HS-5 (cell line): Measurements from ENCODE around the gene CLEC2L.
"Not testable (repeated sequence)": the region's sequence is repeated elsewhere in the genome, so short reads cannot be mapped to it uniquely, and the experiment has no call there.

Experiments used
- DNase-seq: peaks from one replicate; pipeline ENCODE4 v3.0.0-alpha.2; 2012; ENCODE audit warnings: low read depth

The CLEC2L gene

DNA sequence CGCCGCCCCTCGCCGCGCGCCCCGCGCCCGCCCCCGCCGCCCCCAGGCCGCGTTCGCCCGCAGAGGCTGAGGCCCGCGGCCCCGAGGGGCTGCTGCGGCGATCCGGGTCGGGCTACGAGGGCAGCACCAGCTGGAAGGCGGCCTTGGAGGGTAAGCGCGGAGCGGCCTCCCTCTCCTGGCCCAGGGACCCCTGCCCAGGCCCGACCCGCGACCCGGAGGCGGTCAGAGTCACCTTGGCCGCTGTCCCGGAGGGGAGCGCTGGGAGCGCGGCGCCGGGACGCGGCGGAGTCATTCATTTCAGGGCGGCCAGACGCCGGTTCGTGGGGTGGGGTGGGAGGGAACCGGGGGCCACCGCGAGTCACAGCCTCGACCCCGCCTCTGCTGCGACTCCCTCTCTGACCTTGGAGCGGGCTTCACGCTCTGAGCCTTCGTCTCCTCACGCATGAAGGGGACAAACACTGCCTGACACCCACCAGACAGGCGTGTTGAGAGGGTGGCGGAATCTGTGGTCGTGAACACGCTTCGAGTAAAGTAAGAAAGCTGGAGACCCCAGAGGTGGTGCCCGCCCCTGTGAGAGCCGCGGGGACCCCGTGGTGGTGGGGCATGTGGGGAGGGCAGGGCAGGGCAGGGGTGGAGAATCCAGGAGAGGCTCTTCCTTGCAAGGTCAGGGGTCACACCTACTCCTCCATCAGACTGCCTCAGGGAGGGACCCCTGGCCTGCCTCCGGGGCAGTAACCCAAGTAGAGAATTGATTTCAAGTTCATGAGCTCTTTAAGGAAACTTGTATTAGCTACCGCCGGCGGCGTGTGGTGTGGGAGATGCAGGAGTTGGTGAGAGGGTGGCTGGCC is 707 bp downstream of the CLEC2L start:
- no peak for DNase-seq

- DNase-seq = no peak
These were observed 1.8 kb downstream of the CLEC2L start for GRCh38 chr7:139525239-139525638.

DNA sequence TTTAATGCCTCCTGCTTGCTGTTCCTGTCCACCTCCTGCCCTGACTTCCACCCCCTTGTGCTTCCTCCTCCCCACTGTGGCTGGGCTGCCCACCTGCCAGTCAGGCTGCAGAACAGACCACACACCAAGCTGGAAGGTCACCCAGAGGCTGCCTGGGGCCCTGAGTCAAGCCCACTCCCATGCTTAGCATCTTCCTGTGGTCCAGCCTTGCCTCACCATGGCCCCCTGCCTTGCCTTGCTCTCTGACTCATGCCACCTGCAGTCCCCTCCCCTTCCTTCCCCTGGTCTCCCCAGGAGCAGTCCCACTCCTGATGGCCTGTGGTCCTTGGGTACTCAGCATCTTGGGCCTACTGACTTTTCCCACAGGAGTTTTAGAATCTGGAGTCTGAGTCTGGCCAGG is 2.3 kb downstream of the CLEC2L start:
- no peak for DNase-seq

- DNase-seq = peak; percentile 26
These were observed 3.4 kb downstream of the CLEC2L start for GRCh38 chr7:139526578-139527544.

- DNase-seq = no peak
These were observed 7.6 kb downstream of the CLEC2L start for GRCh38 chr7:139531094-139531493.

DNA sequence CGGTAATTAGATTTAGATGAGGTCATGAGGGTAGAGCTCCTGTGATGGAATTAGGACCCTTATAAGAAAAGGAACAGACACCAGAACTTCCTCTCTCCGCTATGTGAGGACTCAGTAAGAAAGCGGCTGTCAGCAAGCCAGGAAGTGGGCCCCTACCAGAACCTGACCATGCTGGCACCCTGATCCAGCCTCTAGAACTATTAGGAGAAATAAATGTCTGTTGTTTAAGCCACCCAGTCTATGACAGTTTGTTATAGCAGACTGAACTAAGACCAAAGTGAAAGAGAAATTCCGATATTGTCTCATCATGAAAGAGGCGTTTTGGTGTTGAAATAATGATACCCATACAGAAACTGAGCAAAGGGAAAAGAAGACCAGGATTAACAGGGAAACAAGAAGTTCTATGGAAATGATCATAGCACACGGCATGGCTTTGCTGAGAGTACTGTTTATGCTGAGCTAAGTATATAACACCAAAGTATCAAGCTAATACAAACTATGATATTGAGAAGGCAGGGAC is 9.2 kb downstream of the CLEC2L start:
- no peak for DNase-seq

- no peak for DNase-seq
These were observed 10.6 kb downstream of the CLEC2L start for GRCh38 chr7:139534096-139534495.

GRCh38 chr7:139534966-139535651 is 11.6 kb downstream of the CLEC2L start:
- no peak for DNase-seq

GRCh38 chr7:139536152-139536551 is 12.7 kb downstream of the CLEC2L start:
- DNase-seq = no peak

DNA sequence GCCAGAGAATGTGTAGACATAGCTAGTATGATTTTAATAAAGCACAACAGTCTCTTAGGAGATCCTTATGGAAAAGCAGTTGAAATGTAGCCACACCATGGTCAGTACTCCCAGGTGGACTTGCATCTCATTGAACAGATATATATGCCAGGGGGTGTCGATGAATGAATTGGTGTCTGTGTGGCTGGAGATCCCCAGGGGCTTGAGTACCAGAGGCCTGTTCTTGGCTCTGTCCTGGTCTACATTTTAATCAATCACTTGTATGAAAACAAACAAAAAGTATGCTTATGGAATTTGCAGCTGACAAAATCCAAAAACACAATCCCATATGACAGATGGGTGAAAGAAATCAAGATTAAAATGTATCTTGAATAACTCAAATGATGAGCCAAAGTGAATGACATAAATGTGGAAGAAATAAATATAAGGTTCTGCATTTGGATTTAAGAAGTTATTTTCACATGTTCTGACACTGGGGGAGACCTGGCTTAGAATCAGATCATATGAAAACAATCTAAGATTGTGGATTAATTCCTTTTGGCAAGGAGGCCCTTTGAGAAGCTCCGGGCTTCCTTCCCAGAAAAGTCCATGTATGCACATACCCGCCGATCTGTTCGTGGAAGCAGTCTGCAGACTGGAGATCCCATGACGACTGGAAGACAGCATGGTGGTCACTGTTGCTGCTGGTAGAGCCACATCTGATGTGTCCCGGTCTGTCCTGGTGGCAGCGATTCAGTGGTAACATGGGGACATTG is 15.6 kb downstream of the CLEC2L start:
- DNase-seq = no peak

- no peak for DNase-seq
These were observed 16.7 kb downstream of the CLEC2L start for GRCh38 chr7:139540203-139540602.

- DNase-seq = no peak
These were observed 18.3 kb downstream of the CLEC2L start for GRCh38 chr7:139541600-139542307.

DNA sequence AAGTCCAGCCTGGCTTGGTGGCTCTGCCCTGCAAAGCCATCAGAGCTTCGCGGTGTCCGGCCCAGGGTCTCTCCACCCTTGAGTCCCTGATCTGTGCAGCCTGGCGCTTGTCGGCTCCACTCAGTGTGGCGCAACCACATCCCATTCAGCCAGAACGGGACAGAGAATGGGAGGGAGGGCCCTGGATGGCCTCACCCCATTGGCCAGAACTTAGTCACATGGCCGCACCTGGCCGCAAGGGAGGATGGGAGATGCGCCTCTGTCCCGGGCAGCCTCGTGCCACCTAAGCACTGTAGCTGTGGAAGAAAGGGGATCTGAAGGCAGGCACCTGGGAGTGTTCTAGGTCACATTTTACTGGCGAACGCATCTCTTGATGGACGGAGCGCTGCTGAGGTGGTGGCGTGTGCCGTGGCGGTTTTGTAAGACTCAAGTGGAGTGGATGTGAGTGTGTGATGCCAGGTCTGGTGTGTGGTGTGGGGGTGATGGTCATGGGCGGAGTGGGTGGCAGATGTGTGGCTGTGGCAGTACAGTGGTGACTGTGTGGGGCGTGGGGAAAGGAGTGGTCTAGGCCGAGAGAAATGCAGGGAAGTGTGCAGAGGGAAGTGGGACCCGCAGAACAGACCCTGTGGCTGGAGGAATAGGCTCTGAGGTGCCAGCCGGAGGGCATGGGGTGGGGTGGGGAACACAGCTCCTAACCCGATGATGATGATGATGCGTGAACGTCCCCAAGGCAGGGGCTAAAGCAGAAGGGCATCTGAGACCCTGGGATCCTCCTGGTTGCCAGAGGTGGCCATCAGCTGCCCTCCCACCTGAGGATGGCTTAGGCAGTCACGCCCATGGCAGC is 19.0 kb downstream of the CLEC2L start:
- no peak for DNase-seq

- DNase-seq = no peak
These were observed 20.5 kb downstream of the CLEC2L start for GRCh38 chr7:139543801-139544603.

DNA sequence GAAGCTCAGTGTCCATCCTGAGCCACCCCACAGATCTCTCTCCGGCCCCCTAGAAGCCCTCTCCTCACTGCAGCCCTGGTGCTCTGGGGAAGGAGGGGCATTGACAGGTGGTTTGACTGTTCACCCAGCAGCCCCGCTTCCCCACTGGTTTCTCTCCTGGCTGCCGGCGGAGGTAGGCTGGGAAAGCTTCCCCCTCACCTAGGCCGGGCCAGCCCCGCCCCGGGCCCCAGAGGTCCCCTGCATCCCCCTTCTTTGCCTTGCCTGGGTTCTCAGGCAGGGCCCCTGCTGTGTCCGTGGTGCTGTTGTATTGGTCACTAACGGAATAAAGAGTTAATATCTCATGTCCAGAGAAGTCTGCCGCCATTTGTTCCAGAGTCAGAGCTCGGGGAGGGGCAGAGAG is 21.2 kb downstream of the CLEC2L start:
- DNase-seq = no peak

- DNase-seq = no peak
These were observed 25.0 kb downstream of the CLEC2L start for GRCh38 chr7:139548302-139549028.

GRCh38 chr7:139553991-139554700 is 30.7 kb downstream of the CLEC2L start:
- DNase-seq = not testable (repeated sequence)
